H1 (cell line): Measurements from ENCODE around the gene ANK2. TPM values are rescaled to one million over a fixed set of nuclear protein-coding genes. Genes with fewer than 3 reads are reported as not detected.
A peak's percentile ranks its signal among the peaks of the same experiment; 100 is the strongest.

Experiments
- CTCF ChIA-PET: fragments of 300-600 bp; sonication (Branson Sonifier 250); formaldehyde crosslinking; loops from one replicate; lab custom pipeline; 2021; ENCODE audit not compliant: partially characterized antibody; lab: Charles Lee
- POLR2A ChIA-PET: fragments of 300-600 bp; sonication (Branson Sonifier 250); formaldehyde crosslinking; loops from one replicate; lab custom pipeline; 2021; ENCODE audit warnings: inconsistent platforms; ENCODE audit not compliant: partially characterized antibody; lab: Charles Lee
- DNase-seq, 2 experiments: peaks; one replicate each; pipeline versions ENCODE4 v3.0.0 to v3.0.0-alpha.2; 2010 to 2022; ENCODE audit warnings: low spot score in 2 of 2, low read depth in 1 of 2, mixed read lengths in 1 of 2
- FAIRE-seq: peaks from 2 replicates; lab custom pipeline; 2011; peaks lifted over from hg19 to GRCh38; lab: Jason Lieb, UNC
- H2AFZ ChIP-seq: 2 replicates; pipeline ENCODE4 v1.8.1; 2012; ENCODE audit warnings: low read length, inconsistent platforms
- H2AK5ac ChIP-seq: 2 replicates; pipeline ENCODE4 v1.6.1; 2013; ENCODE audit warnings: low read depth, low read length
- H2BK120ac ChIP-seq: replicated peaks from 2 replicates; pipeline ENCODE3; 2013; ENCODE audit warnings: low read depth, low read length, inconsistent platforms
- H2BK12ac ChIP-seq: 2 replicates; pipeline ENCODE4 v1.6.1; 2013; ENCODE audit warnings: low read depth, low read length
- H2BK15ac ChIP-seq: 2 replicates; pipeline ENCODE4 v1.6.1; 2013; ENCODE audit warnings: low read length
- H2BK20ac ChIP-seq: 2 replicates; pipeline ENCODE4 v1.6.1; 2013; ENCODE audit warnings: low read length
- H2BK5ac ChIP-seq: 2 replicates; pipeline ENCODE4 v1.6.1; 2013; ENCODE audit warnings: low read depth, low read length
- H3K14ac ChIP-seq: 2 replicates; pipeline ENCODE4 v1.6.1; 2013; ENCODE audit warnings: inconsistent platforms; ENCODE audit not compliant: insufficient read length
- H3K18ac ChIP-seq: 2 replicates; pipeline ENCODE4 v1.6.1; 2013; ENCODE audit warnings: low read length; ENCODE audit errors: extremely low read depth
- H3K23ac ChIP-seq: 2 replicates; pipeline ENCODE4 v1.6.1; 2013; ENCODE audit warnings: inconsistent platforms; ENCODE audit not compliant: insufficient read length
- H3K23me2 ChIP-seq: 2 replicates; pipeline ENCODE4 v1.6.1; 2013; ENCODE audit warnings: low read depth, low read length
- H3K27ac ChIP-seq: 2 replicates; pipeline ENCODE4 v1.6.1; 2011; ENCODE audit warnings: low read depth, low read length, inconsistent platforms
- H3K27me3 ChIP-seq, 4 experiments: replicated peaks in 1 of 4; 1 replicate in 1 of 4; 2 replicates in 3 of 4; pipeline versions ENCODE4 v1.6.1 to v1.8.1; 2011 to 2013; ENCODE audit warnings: low read length in 3 of 4, mild to moderate bottlenecking in 3 of 4, inconsistent platforms in 2 of 4, mixed read lengths in 2 of 4, moderate library complexity in 1 of 4; ENCODE audit not compliant: control insufficient read depth in 3 of 4, insufficient read depth in 3 of 4; ENCODE audit errors: extremely low read depth in 1 of 4
- H3K36me3 ChIP-seq, 4 experiments: 2 replicates each; pipeline versions ENCODE4 v1.6.1 to v1.8.1; 2011 to 2013; ENCODE audit warnings: mild to moderate bottlenecking in 4 of 4, low read length in 3 of 4, moderate library complexity in 2 of 4, control low read depth in 1 of 4, inconsistent platforms in 1 of 4; ENCODE audit not compliant: insufficient read depth in 4 of 4, control insufficient read depth in 2 of 4
- H3K4ac ChIP-seq: replicated peaks from 2 replicates; pipeline ENCODE3; 2013; ENCODE audit warnings: low read length, low read depth, mixed read lengths, inconsistent platforms; ENCODE audit not compliant: insufficient read length
- H3K4me1 ChIP-seq, 4 experiments: replicated peaks in 1 of 4; 1 replicate in 1 of 4; 2 replicates in 3 of 4; pipeline versions ENCODE4 v1.6.1 to v1.8.1; 2011 to 2013; ENCODE audit warnings: low read length in 3 of 4, inconsistent platforms in 2 of 4, mixed read lengths in 1 of 4; ENCODE audit not compliant: insufficient read depth in 4 of 4, control insufficient read depth in 3 of 4
- H3K4me2 ChIP-seq, 2 experiments: 2 replicates each; pipeline versions ENCODE4 v1.6.1 to v1.8.1; 2011 to 2013; ENCODE audit warnings: low read depth in 2 of 2, low read length in 2 of 2, control low read depth in 1 of 2, inconsistent platforms in 1 of 2, mild to moderate bottlenecking in 1 of 2; ENCODE audit not compliant: insufficient read depth in 1 of 2
- H3K4me3 ChIP-seq, 4 experiments: fragments of 200-600, 300-600 bp in 1 of 4; sonication (generic), shearing (Covaris generic), sonication (Bioruptor Twin) in 1 of 4; 2 replicates each; pipeline versions ENCODE4 v1.5.1 to v1.8.1; 2011 to 2016; ENCODE audit warnings: low read length in 4 of 4, low read depth in 3 of 4, control low read depth in 2 of 4, inconsistent platforms in 2 of 4, mild to moderate bottlenecking in 2 of 4, mixed read lengths in 1 of 4, moderate library complexity in 1 of 4; ENCODE audit not compliant: insufficient read depth in 2 of 4; ENCODE audit errors: extremely low read depth in 1 of 4
- H3K56ac ChIP-seq: replicated peaks from 2 replicates; pipeline ENCODE3; 2013; ENCODE audit warnings: low read depth, mild to moderate bottlenecking, mixed read lengths, low read length, inconsistent platforms; ENCODE audit not compliant: insufficient read length
- H3K79me1 ChIP-seq: 2 replicates; pipeline ENCODE4 v1.6.1; 2013; ENCODE audit warnings: low read depth, low read length, control low read depth
- H3K79me2 ChIP-seq, 2 experiments: 2 replicates each; pipeline versions ENCODE4 v1.6.1 to v1.8.1; 2012 to 2013; ENCODE audit warnings: low read length in 2 of 2, mild to moderate bottlenecking in 2 of 2, inconsistent platforms in 1 of 2; ENCODE audit not compliant: insufficient read depth in 2 of 2, control insufficient read depth in 1 of 2
- H3K9ac ChIP-seq, 4 experiments: replicated peaks in 1 of 4; 1 replicate in 1 of 4; 2 replicates in 3 of 4; pipeline versions ENCODE4 v1.6.1 to v1.8.1; 2011 to 2013; ENCODE audit warnings: low read depth in 3 of 4, low read length in 3 of 4, control low read depth in 2 of 4, mild to moderate bottlenecking in 2 of 4, moderate library complexity in 2 of 4, inconsistent platforms in 1 of 4; ENCODE audit errors: extremely low read depth in 1 of 4
- H3K9me3 ChIP-seq, 2 experiments: 2 replicates each; pipeline versions ENCODE4 v1.6.1 to v1.8.1; 2012 to 2013; ENCODE audit warnings: mild to moderate bottlenecking in 2 of 2, moderate library complexity in 2 of 2, control low read depth in 1 of 2, inconsistent platforms in 1 of 2, low read depth in 1 of 2, low read length in 1 of 2, mixed read lengths in 1 of 2; ENCODE audit not compliant: insufficient read depth in 2 of 2
- H4K20me1 ChIP-seq, 2 experiments: replicated peaks in 1 of 2; 2 replicates each; pipeline versions ENCODE3 to v1.8.1; 2011 to 2013; ENCODE audit warnings: inconsistent platforms in 2 of 2, low read length in 2 of 2, mild to moderate bottlenecking in 1 of 2; ENCODE audit not compliant: insufficient read depth in 2 of 2, control insufficient read depth in 1 of 2
- H4K5ac ChIP-seq: 2 replicates; pipeline ENCODE4 v1.6.1; 2013; ENCODE audit warnings: low read length, low read depth, mixed read lengths, inconsistent platforms; ENCODE audit not compliant: insufficient read length
- H4K8ac ChIP-seq: 2 replicates; pipeline ENCODE4 v1.8.0; 2013; ENCODE audit warnings: mild to moderate bottlenecking, moderate library complexity, low read length, inconsistent platforms; ENCODE audit not compliant: insufficient read depth; ENCODE audit errors: extremely low read depth
- H4K91ac ChIP-seq: replicated peaks from 2 replicates; pipeline ENCODE3; 2013; ENCODE audit warnings: low read length, mixed read lengths, inconsistent platforms; ENCODE audit not compliant: insufficient read length
- CEBPB ChIP-seq: IDR thresholded peaks from 2 replicates; pipeline ENCODE4 v1.6.1; 2012; ENCODE audit warnings: low read depth, low read length
- JUND ChIP-seq: IDR thresholded peaks from 2 replicates; pipeline ENCODE4 v1.6.1; 2011; ENCODE audit warnings: mild to moderate bottlenecking, improper control_type of control experiment, low read length
- SAP30 ChIP-seq: fragments of 300-600 bp; sonication (generic); IDR thresholded peaks from 2 replicates; pipeline ENCODE4 v1.7.1; 2012; ENCODE audit warnings: low read length, moderate library complexity, mild to moderate bottlenecking, inconsistent platforms; ENCODE audit not compliant: insufficient read depth, insufficient replicate concordance
- SP2 ChIP-seq: IDR thresholded peaks from 2 replicates; pipeline ENCODE4 v1.6.1; 2012; ENCODE audit warnings: mild to moderate bottlenecking, low read length, inconsistent platforms
- SP4 ChIP-seq: IDR thresholded peaks from 2 replicates; pipeline ENCODE4 v1.6.1; 2012; ENCODE audit warnings: low read length, inconsistent platforms
- TCF12 ChIP-seq: IDR thresholded peaks from 2 replicates; pipeline ENCODE4 v1.6.1; 2011; ENCODE audit warnings: low read depth, mild to moderate bottlenecking, low read length
- WGBS, 2 experiments: shearing (Covaris generic) in 1 of 2; methylation state at CpG; one replicate each; pipeline versions ENCODE4 v1.1.6 to v1.1.7; 2013 to 2015; ENCODE audit warnings: low lambda C conversion rate in 2 of 2, mixed read lengths in 2 of 2, inconsistent platforms in 1 of 2, low coverage in 1 of 2, missing lambda C conversion rate in 1 of 2; ENCODE audit not compliant: insufficient replicate concordance in 2 of 2, insufficient coverage in 1 of 2, insufficient read length in 1 of 2; ENCODE audit errors: extremely low coverage in 1 of 2, missing lambda C conversion rate in 1 of 2; 5-methylcytosine and 5-hydroxymethylcytosine counted together
- polyA plus RNA-seq, 7 experiments: library from polyadenylated mRNA; depleted of rRNA in 3 of 7; stranded (reverse) in 5 of 7; unstranded in 2 of 7; fragments of >200 nt in 5 of 7; fragments of 200-250 nt in 2 of 7; gene quantifications; 1 replicate in 5 of 7; 2 replicates in 1 of 7; 4 replicates in 1 of 7; pipeline versions ENCODE4 v1.2.1 to v1.2.3, GENCODE V29; 2011 to 2013; ENCODE audit warnings: missing spikeins in 2 of 7, mixed read lengths in 2 of 7
- total RNA-seq: library from RNA; stranded (reverse); fragmentation: NEBNext Ultra II Directional; extraction: Animal tissue kit (Norgen Biotek cat#: 25700); gene quantifications from 2 replicates; pipeline ENCODE4 v1.2.1, GENCODE V29; 2021
- TF ChIP-seq, protein P1 (sequence below), 3 experiments: IDR thresholded peaks; 1 replicate in 2 of 3; 2 replicates in 1 of 3; pipeline versions ENCODE4 v1.5.1 to v1.6.1; 2011; ENCODE audit warnings: low read length in 3 of 3, mild to moderate bottlenecking in 3 of 3, inconsistent platforms in 2 of 3, low read depth in 1 of 3, moderate library complexity in 1 of 3; ENCODE audit not compliant: insufficient read depth in 1 of 3; ENCODE audit errors: control extremely low read depth in 1 of 3
- TF ChIP-seq, protein P2 (sequence below): IDR thresholded peaks from 2 replicates; pipeline ENCODE4 v1.6.1; 2012; ENCODE audit warnings: inconsistent platforms

ANK2 gene
- total and polyA plus RNA-seq, 2 of the 8 experiments (the other 6 are each of a cell fraction or from before 2014, with no cell fraction given): 14.2 to 35.1 TPM

DNA sequence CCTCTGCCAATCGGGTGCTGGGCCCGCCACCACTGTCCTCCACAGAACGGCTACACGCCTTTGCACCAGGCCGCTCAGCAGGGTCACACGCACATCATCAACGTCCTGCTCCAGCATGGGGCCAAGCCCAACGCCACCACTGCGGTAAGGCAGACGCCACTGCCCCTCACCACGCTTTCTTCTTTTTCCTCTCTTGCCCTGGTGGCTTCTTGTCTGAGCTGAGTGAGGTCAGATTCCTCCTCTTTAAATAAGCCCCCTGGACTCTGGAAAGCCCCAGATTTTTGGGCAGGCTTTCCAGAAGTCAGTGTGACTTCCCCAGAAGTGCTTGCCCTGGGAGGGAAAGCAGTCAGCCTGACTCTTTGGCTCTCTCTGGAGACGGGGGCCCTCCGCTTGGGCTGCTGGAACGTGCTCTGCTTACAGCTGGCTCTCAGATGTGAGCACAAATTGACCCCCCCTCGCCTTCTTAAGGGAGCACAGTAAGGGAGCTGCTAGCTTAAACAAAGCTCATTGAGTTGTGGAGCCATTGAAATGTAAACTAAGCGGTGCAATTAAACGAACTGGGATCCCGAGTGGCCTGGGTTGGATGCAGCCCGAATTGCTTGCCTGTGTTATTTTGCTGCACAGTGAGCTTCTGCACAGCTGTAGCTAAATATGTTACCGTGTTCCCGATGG lies 243.1 kb downstream of the ANK2 start:
- DNase-seq (peak; percentile 80 to 84), FAIRE-seq (peak; percentile 97)
- peak overlapping the region; percentile 80 for H3K18ac ChIP-seq
- no peaks in the 10 kb centered on the region for H3K9me3 ChIP-seq
- peak overlapping the region in 3 of 4 experiments; percentile 7 to 48 (median 35); a peak in 4 of 7 replicates for H3K9ac ChIP-seq
- no peaks in the 10 kb centered on the region for H4K20me1 ChIP-seq
- peaks cover 4% of the 10 kb centered on the region; the same call in 1 of the 2 replicates for H3K23me2 ChIP-seq
- H3K4me1 ChIP-seq: peaks cover 11 to 33% (median 20%) of the 10 kb centered on the region in 4 experiments
- H4K91ac ChIP-seq: peak overlapping the region; percentile 89
- H3K79me2 ChIP-seq: no peaks in the 10 kb centered on the region
- H2BK120ac ChIP-seq: peak overlapping the region; percentile 56
- no peak overlapping the region for H3K14ac ChIP-seq
- peak overlapping the region; percentile 12 to 40 (median 28); a peak in 5 of 8 replicates for H3K4me3 ChIP-seq
- peak overlapping the region; percentile 32 for H3K56ac ChIP-seq
- no peaks in the 10 kb centered on the region for H3K27me3 ChIP-seq
- peak overlapping the region; percentile 62 to 94 for H3K4me2 ChIP-seq
- H3K79me1 ChIP-seq: no peaks in the 10 kb centered on the region
- H3K4ac ChIP-seq: peak overlapping the region; percentile 10
- no peak overlapping the region for H2AFZ ChIP-seq
- WGBS, 2 experiments: 8% methylated on average over 21 of the region's 21 CpGs; no CpG with 5 or more reads in 1 of the 2 experiments
- peak overlapping the region; percentile 75; the same call in 1 of the 2 replicates for H4K8ac ChIP-seq
- ChIA-PET CTCF (interaction anchor here (0.6 to 9.1 kb wide), 16 partner anchors 10 to 354 kb away, joined by 3 to 78 read pairs (median 4); no protein-coding TSS in a partner anchor), POLR2A (interaction anchor here (1.1 to 2.7 kb wide), 2 partner anchors 9 to 10 kb away, joined by 4 to 10 read pairs; no protein-coding TSS in a partner anchor)
- peak overlapping the region; percentile 34 for H4K5ac ChIP-seq
- peaks cover 0 to 41% (median 7%) of the 10 kb centered on the region in 4 experiments; a peak in 4 of 8 replicates for H3K36me3 ChIP-seq
- peak overlapping the region; percentile 84 for H3K27ac ChIP-seq
- peak overlapping the region; percentile 57 for H2BK5ac ChIP-seq
- H3K23ac ChIP-seq: no peak overlapping the region
- peak overlapping the region; percentile 85 for H2BK12ac ChIP-seq
- peak overlapping the region; percentile 85 for H2BK15ac ChIP-seq
- H2BK20ac ChIP-seq: peak overlapping the region; percentile 94
- no peak overlapping the region for H2AK5ac ChIP-seq
- TF ChIP-seq JUND (0 out of 2 replicates have a peak, but pooled peaks have one; percentile 19), SP2 (no peak), CEBPB (no peak), TCF12 (peak; percentile 83), SP4 (no peak), SAP30 (peak; percentile 53)
- TF ChIP-seq, protein P1, sequence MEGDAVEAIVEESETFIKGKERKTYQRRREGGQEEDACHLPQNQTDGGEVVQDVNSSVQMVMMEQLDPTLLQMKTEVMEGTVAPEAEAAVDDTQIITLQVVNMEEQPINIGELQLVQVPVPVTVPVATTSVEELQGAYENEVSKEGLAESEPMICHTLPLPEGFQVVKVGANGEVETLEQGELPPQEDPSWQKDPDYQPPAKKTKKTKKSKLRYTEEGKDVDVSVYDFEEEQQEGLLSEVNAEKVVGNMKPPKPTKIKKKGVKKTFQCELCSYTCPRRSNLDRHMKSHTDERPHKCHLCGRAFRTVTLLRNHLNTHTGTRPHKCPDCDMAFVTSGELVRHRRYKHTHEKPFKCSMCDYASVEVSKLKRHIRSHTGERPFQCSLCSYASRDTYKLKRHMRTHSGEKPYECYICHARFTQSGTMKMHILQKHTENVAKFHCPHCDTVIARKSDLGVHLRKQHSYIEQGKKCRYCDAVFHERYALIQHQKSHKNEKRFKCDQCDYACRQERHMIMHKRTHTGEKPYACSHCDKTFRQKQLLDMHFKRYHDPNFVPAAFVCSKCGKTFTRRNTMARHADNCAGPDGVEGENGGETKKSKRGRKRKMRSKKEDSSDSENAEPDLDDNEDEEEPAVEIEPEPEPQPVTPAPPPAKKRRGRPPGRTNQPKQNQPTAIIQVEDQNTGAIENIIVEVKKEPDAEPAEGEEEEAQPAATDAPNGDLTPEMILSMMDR (IDR thresholded peaks at IDR 0.05; ENCODE audit: control extremely low read depth in 1 of 3, insufficient read depth in 1 of 3, low read depth in 1 of 3, low read length in 3 of 3): no peak
- TF ChIP-seq, protein P2, sequence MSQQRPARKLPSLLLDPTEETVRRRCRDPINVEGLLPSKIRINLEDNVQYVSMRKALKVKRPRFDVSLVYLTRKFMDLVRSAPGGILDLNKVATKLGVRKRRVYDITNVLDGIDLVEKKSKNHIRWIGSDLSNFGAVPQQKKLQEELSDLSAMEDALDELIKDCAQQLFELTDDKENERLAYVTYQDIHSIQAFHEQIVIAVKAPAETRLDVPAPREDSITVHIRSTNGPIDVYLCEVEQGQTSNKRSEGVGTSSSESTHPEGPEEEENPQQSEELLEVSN: peak; percentile 62
